Stimulated activated CD8-positive, alpha-beta memory T cell treated with anti-CD3 and anti-CD28 coated beads, Interleukin-12 subunit alpha, Interleukin-12 subunit beta, amount 100 ng/mL, for 4 hours (primary cell): Measurements from ENCODE around the gene SLAMF7.

ENCODE experiments used
- DNase-seq: peaks from one replicate; pipeline ENCODE4 v3.0.0-alpha.2; 2020; ENCODE audit warnings: low read depth

SLAMF7 gene

DNA sequence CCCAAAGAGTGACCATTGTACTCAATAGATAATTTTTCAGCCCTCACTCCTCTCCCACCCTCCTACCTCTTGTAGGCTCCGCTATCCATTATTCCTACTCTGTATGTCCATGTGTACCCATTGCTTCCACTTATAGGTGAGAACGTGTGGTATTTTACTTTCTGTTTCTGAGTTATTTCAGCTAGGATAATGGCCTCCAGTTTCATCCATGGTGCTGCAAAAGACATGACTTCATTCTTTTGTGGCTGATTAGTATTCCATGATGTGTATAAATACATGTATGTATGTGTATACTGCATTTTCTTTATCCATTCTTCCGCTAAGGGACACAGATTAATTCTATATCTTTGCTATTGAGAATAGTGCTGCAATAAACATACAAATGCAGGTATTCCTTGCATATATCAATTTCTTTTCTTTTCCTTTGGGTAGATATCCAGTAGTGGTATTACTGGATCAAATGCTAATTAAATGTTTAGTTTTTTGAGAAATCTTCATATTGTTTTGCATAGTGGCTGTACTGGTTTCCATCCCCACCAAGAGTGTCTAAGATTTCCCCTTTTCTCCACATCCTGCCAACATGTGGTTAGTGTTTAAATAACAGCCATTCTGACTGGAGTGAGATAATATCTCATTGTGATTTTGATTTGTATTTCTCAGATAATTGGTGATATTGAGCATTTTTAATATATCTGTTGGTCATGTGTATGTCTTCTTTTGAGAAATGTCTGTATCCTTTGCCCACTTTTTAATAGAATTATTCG, 61.8 kb downstream of the SLAMF7 start:
- DNase-seq = no peak

DNA sequence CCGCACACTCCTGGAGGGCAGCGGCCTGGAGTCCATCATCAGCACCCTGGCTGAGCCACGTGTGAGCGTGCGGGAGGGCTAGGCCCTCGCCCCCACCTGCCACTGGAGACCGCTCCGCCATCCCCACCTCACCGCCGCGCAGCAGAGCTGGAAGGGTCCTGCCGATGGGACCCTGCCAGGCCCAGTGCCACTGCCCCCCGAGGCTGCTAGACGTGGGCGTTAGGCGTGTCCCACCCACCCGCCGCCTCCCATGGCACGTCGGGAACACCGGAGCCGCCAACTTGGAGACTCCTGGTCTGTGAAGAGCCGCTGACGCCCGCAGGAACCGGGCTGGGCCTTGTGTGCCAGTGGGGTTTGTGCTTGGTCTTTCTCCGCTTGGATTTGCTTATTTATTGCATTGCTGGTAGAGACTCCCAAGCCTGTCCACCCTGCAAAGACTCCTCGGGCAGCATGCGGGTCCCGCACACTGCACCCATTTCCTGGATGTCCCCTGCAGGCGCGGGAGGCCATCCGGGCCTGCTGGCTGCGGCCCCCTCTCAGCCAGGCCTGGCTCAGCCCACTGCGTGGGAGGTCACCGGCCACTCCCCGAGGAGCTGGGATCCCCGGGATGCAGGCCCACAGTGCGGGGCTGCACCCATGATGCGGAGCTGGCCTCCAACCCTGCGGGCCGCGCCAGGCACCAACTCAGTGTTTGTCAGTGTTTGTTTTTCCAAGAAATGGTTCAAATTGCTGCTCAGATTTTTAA, 63.0 kb downstream of the SLAMF7 start:
- no peak for DNase-seq
